ENCODE results near the gene RFX5.

RFX5 gene

GRCh38 chr1:151311589-151312331 is 35.3 kb downstream of the RFX5 start:
- no peaks in the 10 kb centered on the region for H3K27me3 ChIP-seq
- H4K20me1 ChIP-seq, result peaks cover 84% of the 10 kb centered on the region
- H3K9me3 ChIP-seq, result no peaks in the 10 kb centered on the region
- peaks cover 100% of the 10 kb centered on the region for H3K36me3 ChIP-seq
- no peak for TF ChIP-seq Cebpa-rat (IDR thresholded peaks at IDR 0.05)
- H3K4me3 ChIP-seq, result no peak overlapping the region
- H3K9ac ChIP-seq, result no peak overlapping the region
- no peak overlapping the region for H3K4me2 ChIP-seq
- H3K4me1 ChIP-seq, result peaks cover 24% of the 10 kb centered on the region
- no peak overlapping the region for H3K27ac ChIP-seq

GRCh38 chr1:151311011-151311410 is 36.0 kb downstream of the RFX5 start:
- Histone ChIP-seq H3K4me2 (no peak overlapping the region), H3K27ac (no peak overlapping the region), H3K9me3 (no peaks in the 10 kb centered on the region), H3K4me3 (no peak overlapping the region), H4K20me1 (peaks cover 77% of the 10 kb centered on the region), H3K27me3 (no peaks in the 10 kb centered on the region), H3K4me1 (peaks cover 24% of the 10 kb centered on the region), H3K36me3 (peaks cover 100% of the 10 kb centered on the region), H3K9ac (no peak overlapping the region)
- no peak for TF ChIP-seq Cebpa-rat (IDR thresholded peaks at IDR 0.05)

- Histone ChIP-seq H3K27ac (no peak overlapping the region; the same call in 1 of the 2 replicates), H3K4me1 (peaks cover 19% of the 10 kb centered on the region)
Measured at GRCh38 chr1:151309811-151310323, 37.2 kb downstream of the RFX5 start.

DNA sequence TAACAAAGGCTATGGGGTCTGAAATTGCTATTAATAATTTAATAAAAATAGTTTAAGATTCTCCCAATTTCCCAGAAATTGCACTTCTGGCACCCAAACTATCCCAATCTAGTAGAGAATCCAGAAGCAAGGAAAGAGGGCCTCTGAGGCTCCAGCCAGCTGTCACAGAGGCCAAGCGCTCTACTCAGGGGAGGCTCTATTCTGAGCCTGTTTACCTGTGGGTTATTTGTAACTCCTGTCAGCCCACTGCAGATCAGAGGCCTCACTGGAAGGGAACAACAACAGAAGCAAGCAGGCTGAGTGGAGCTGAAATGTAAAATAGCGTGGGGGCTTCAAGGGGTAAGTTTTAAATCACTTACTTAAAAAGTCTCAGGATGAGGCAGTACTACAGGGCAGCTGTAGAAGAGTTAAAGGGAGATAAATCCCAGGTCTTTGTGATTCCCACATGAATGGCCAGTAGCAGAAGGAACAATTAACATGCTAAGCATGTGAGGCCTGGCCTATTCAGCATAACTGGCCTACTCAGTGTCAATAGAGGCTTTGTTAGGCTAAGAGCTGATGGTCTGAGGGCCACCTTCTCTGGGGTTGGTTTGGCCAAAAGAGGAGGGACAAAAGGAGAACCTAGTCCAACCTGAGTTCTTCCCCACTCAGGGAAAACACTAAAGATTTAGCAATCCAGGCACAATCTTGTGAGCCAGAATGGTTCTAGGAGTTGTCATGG is 52.1 kb downstream of the RFX5 start:
- Histone ChIP-seq H3K36me3 (peaks cover 84% of the 10 kb centered on the region), H3K27me3 (no peaks in the 10 kb centered on the region), H3K9me3 (no peaks in the 10 kb centered on the region), H3K4me2 (peak overlapping the region; percentile 93), H3K9ac (no peak overlapping the region), H3K4me1 (peaks cover 53% of the 10 kb centered on the region), H3K27ac (peak overlapping the region; percentile 90; the same call in 1 of the 2 replicates), H3K4me3 (no peak overlapping the region), H4K20me1 (peaks cover 26% of the 10 kb centered on the region)
- no peak for TF ChIP-seq Cebpa-rat (IDR thresholded peaks at IDR 0.05)

More at GRCh38 chr1:151309811-151310323, 37.2 kb downstream of the RFX5 start:
- Histone ChIP-seq H3K4me2 (no peak overlapping the region), H3K4me3 (no peak overlapping the region), H3K27me3 (no peaks in the 10 kb centered on the region), H4K20me1 (peaks cover 66% of the 10 kb centered on the region), H3K9ac (peak overlapping the region; percentile 18; the same call in 1 of the 2 replicates), H3K9me3 (no peaks in the 10 kb centered on the region), H3K36me3 (peaks cover 100% of the 10 kb centered on the region)
- no peak for TF ChIP-seq Cebpa-rat (IDR thresholded peaks at IDR 0.05)

GRCh38 chr1:151293093-151293492 is 54.0 kb downstream of the RFX5 start:
- peak overlapping the region; percentile 93 for H3K4me2 ChIP-seq
- H3K4me1 ChIP-seq, result peaks cover 72% of the 10 kb centered on the region
- no peaks in the 10 kb centered on the region for H3K27me3 ChIP-seq
- H4K20me1 ChIP-seq, result peaks cover 45% of the 10 kb centered on the region
- peak overlapping the region; percentile 90 for H3K27ac ChIP-seq
- H3K4me3 ChIP-seq, result peak overlapping the region; percentile 54
- no peak for TF ChIP-seq Cebpa-rat (IDR thresholded peaks at IDR 0.05)
- H3K9me3 ChIP-seq, result no peaks in the 10 kb centered on the region
- peak overlapping the region; percentile 64 for H3K9ac ChIP-seq
- H3K36me3 ChIP-seq, result peaks cover 84% of the 10 kb centered on the region

- peak overlapping the region; percentile 51 for H3K9ac ChIP-seq
- H3K4me3 ChIP-seq, result peak overlapping the region; percentile 54; the same call in 1 of the 2 replicates
- no peaks in the 10 kb centered on the region for H3K27me3 ChIP-seq
- H3K4me2 ChIP-seq, result peak overlapping the region; percentile 93
- peaks cover 84% of the 10 kb centered on the region for H3K36me3 ChIP-seq
- H3K4me1 ChIP-seq, result peaks cover 74% of the 10 kb centered on the region
- peaks cover 51% of the 10 kb centered on the region for H4K20me1 ChIP-seq
- H3K9me3 ChIP-seq, result no peaks in the 10 kb centered on the region
- no peak for TF ChIP-seq Cebpa-rat (IDR thresholded peaks at IDR 0.05)
- H3K27ac ChIP-seq, result peak overlapping the region; percentile 90
Measured at GRCh38 chr1:151292207-151293030, 54.6 kb downstream of the RFX5 start.

- Histone ChIP-seq H3K36me3 (peaks cover 84% of the 10 kb centered on the region), H3K4me2 (peak overlapping the region; percentile 70), H3K9me3 (no peaks in the 10 kb centered on the region), H3K27ac (peak overlapping the region; percentile 55), H4K20me1 (peaks cover 67% of the 10 kb centered on the region), H3K27me3 (no peaks in the 10 kb centered on the region), H3K9ac (no peak overlapping the region), H3K4me1 (peaks cover 74% of the 10 kb centered on the region), H3K4me3 (no peak overlapping the region)
- TF ChIP-seq Cebpa-rat (IDR thresholded peaks at IDR 0.05), result no peak
Measured at GRCh38 chr1:151290709-151291303, 56.2 kb downstream of the RFX5 start.
